ENCODE results near the gene MBD3L1.

The MBD3L1 gene

GRCh38 chr19:8887364-8887763, 55.2 kb downstream of the MBD3L1 start:
- Histone ChIP-seq H3K9ac (ENCODE audit: low read length) (no peak overlapping the region), H3K4me3 (ENCODE audit: low read length) (no peak overlapping the region), H3K4me1 (ENCODE audit: control insufficient read depth, insufficient read depth, low read length) (no peaks in the 10 kb centered on the region), H3K27me3 (ENCODE audit: control insufficient read depth, insufficient read depth, low read length) (no peaks in the 10 kb centered on the region), H3K9me3 (ENCODE audit: control insufficient read depth, low read length) (no peaks in the 10 kb centered on the region), H3K36me3 (ENCODE audit: control insufficient read depth, insufficient read depth, low read length) (no peaks in the 10 kb centered on the region)

GRCh38 chr19:8890260-8890659, 58.1 kb downstream of the MBD3L1 start:
- H3K9ac ChIP-seq (ENCODE audit: low read length) = no peak overlapping the region
- no peaks in the 10 kb centered on the region for H3K27me3 ChIP-seq (ENCODE audit: control insufficient read depth, insufficient read depth, low read length)
- H3K9me3 ChIP-seq (ENCODE audit: control insufficient read depth, low read length) = no peaks in the 10 kb centered on the region
- H3K4me3 ChIP-seq (ENCODE audit: low read length) = no peak overlapping the region
- H3K4me1 ChIP-seq (ENCODE audit: control insufficient read depth, insufficient read depth, low read length) = no peaks in the 10 kb centered on the region
- H3K36me3 ChIP-seq (ENCODE audit: control insufficient read depth, insufficient read depth, low read length) = no peaks in the 10 kb centered on the region
